SHP77 treated with DMSO at 0.1 percent for 48 hours (cell line): ENCODE data around the gene IGSF5.

Experiments
- DNase-seq: peaks from one replicate; lab custom pipeline; 2025; lab: John Stamatoyannopoulos, UW

The IGSF5 gene

GRCh38 chr21:39822042-39822441 is 77.1 kb downstream of the IGSF5 start:
- DNase-seq, result no peak

GRCh38 chr21:39825250-39825649 is 80.3 kb downstream of the IGSF5 start:
- no peak for DNase-seq

DNA sequence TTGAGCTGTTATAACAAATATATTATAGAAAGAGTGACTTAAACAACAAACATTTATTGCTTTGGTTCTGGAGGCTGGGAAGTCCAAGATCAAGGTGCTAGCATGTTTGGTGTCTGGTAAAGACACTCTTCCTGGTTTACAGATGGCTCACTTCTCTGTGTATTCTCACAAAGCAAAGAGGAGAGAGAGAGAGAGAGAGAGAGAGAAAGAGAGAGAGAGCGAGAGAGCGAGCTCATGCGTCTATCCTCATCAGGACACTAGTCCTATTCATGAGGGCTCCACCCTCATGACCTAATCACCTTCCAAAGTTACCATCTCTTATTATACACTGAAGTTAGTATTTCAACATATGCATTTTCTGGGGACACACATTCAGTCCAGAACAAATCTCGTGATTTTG is 89.6 kb downstream of the IGSF5 start:
- no peak for DNase-seq

GRCh38 chr21:39837861-39838359 is 92.9 kb downstream of the IGSF5 start:
- DNase-seq, result no peak

DNA sequence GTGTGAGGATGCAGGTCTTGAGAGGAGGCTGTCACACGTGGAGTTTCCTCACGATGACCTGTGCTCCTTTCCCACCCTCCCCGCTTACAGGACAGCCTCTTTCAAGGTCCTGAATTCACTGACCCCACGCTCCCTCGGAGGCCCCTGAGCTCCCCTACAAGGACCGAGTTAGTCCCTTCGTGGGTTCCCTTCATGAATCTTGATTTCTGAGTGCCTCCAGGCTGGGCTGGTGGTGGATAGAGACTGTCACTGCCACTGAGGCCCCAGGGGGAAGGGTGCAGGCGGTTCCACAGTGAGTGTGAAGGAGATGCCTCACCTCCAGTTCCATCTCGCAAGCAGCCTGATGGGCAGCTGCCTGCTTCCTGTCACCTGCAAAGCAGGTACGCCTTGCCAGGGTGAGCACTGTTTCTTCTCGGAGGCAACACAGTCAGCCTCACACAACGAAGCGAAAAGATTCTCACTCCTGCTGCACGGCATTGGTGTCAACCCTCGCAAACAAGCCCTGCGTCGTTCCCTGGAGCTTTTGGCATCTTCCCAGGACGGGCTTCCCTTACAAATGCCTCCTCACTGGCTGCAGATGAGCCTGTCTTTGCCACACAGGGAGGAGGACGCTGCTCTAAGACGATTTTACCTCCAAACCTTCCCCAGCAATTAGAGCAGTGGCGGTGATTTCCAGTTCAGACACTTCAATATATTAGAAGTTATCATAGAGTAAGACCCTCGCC is 95.6 kb downstream of the IGSF5 start:
- no peak for DNase-seq

- DNase-seq, result no peak
Measured at GRCh38 chr21:39842741-39843459, 97.9 kb downstream of the IGSF5 start.

DNA sequence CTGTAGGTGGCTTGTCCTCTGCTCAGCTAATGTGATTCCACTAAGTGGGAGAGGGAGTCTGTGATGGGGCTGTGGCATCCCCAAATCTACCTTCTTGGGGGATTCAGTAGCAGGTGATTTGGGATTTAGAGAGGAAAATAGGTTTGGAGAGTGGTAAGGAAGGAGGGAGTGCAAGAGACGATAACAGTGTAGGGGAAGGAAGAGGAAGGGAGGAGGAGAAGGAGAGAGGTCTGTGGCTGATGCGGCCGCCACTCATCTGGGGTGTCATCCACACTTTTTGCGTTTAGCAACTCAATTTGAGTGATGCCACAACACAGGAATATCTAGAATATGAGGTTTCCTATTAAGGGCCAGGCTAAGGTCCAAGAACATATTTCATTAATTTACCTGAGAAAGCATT is 98.5 kb downstream of the IGSF5 start:
- DNase-seq, result no peak

GRCh38 chr21:39843916-39844315 is 98.9 kb downstream of the IGSF5 start:
- DNase-seq, result no peak

GRCh38 chr21:39845571-39846130 is 100.7 kb downstream of the IGSF5 start:
- DNase-seq, result no peak

GRCh38 chr21:39847877-39848276 is 102.9 kb downstream of the IGSF5 start:
- DNase-seq, result no peak

GRCh38 chr21:39849014-39849655 is 104.2 kb downstream of the IGSF5 start:
- DNase-seq, result no peak

DNA sequence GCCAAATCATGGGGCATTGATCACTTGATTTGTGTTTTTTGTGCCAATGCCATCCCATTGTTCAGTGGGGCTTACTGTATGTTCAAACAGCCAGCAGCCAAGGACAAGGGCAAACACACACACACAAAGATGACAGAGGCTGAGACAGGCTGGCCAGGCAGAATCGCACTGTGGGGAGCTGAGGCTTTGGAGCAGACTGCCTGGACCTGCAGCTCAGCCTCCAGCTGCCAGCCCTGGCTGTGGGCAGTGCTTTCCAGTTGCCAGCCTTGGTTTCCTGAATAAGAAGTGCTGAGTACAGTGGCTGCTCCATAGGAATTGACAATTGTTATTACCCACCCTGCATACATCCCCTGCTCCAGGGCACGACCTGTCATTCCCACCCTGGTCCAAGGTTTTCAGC is 105.3 kb downstream of the IGSF5 start:
- no peak for DNase-seq

DNA sequence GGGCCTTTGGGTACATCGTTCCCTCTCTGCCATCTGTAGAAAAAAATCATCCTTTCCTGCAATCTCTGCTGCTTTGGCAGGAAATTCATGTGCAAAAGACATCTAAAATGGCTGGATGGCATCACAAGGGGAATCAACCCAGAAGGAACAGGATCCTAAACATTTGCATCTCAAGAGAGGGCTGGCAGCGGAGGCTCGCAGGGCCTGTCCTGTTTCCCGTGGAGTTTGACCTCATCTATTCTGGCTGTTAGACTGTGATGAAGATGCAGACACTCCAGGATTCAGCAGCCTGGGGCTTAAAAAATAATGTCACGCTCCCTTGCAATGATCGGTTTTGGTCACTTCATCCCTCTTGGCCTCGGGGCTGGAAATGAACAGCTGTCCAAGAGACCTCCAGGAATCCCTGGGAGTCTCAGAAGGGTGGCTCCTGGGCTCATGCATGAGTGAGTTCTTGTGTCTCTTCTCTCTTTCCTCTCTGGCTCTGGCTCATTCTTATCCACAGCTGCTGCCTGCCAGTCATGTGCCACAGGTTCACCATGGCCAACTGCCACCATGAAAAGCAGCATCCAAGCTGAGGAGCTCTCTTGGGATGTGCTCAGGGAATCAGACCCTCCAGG is 106.1 kb downstream of the IGSF5 start:
- DNase-seq, result no peak
